GM21526 (cell line): Measurements from ENCODE around the gene RPL36.
A peak's percentile ranks its signal among the peaks of the same experiment; 100 is the strongest.

Experiments
- ATAC-seq: cut with Tn5 transposase; IDR thresholded peaks from one replicate; pipeline ENCODE4 v1.9.1; 2021; ENCODE audit warnings: moderate library complexity; ENCODE audit not compliant: unreplicated experiment, low FRiP score

RPL36 gene

DNA sequence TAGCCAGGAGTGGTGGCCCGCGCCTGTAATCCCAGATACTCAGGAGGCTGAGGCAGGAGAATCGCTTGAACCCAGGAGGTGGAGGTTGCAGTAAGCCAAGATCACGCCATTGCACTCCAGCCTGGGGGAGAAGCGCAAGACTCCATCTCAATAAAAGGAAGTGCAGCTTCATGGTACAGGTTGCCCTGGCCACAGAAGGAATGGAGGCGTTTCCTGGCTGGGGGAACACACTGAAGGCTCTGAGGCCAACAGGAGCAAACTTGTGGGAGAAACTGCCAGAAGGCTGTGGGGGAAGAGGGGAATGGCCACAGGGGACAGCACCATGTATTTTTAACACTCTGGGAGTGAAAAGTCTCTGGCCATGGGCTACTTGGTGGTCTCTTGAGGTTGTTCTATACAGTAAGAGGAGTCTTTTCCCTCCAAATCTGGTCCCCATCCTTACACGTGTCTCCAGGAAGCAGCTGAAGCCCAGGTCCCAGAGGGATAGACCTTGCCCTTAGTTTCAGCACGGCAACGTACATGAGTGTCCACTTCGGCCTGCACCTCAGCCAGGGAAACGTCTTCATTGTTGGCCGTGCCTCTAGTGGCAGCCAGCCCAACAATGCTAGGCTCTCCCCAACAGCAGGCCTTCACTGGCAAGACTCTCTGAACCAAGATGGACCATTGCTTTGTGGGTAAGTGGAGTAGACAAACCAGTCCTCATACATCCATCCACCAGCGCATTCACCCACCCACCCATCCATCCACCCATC lies 17.2 kb upstream of the RPL36 start:
- no peak for ATAC-seq

DNA sequence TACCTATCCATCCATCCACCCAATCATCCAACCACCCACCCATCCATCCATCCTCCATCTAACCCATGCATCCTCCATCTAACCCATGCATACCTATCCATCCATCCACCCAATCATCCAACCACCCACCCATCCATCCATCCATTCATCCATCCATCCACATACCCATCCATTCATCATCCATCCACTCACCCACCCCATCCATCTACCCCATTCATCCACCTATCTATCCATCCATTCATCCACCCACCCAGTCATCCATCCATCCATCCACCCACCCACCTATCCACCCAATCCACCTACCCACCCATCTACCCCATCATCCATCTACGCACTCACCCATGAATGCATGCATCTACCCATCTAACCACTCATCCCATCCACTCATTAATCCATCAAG lies 16.3 kb upstream of the RPL36 start:
- no peak for ATAC-seq

DNA sequence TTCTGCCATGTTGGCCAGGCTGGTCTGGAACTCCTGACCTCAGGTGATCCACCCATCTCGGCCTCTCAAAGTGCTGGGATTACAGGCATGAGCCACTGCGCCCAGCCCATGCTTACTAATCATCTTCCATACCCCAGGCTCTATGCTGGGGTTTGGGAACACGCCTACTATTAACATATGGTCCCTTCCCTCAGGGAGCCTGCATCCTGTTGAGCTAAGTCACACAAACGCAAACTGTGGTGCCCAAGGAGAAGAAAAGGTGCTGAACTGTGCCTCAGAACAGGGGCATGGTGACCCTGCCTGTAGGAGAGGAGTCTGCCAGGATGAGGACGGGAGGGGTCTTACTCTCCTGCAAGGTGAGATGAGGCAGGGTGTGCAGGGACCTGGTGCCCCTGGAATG lies 15.4 kb upstream of the RPL36 start:
- no peak for ATAC-seq

DNA sequence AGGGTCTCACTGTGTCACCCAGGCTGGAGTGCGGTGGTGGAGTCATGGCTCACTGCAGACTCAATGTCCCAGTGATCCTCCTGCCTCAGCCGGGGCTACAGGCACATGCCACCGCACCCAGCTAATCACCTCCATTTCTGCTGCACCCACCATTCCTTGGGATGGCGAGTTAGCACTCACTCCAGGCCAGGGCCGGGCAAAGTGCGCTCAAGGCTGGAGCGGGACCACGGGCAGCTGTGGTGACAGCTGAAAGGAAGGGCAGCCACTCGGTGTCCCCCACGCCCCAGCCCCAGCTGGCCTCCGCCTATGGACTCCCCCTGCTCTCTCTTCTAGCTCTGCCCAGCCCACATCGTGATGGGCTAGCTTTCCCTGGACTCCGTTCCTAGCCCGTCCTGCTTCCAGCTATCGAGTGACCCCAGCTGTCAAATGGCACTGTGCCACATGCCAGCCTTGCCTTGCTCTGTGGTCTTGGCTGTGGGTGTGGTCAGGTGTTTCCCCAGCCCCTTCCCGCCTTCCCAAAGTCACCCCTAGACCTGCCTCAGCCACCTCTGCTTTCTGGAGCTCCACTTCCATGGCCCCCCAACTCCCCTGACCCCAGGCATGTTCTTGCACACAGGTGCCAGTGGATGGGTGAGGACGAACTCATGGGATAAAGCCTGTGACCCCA lies 13.9 kb upstream of the RPL36 start:
- ATAC-seq, result no peak

DNA sequence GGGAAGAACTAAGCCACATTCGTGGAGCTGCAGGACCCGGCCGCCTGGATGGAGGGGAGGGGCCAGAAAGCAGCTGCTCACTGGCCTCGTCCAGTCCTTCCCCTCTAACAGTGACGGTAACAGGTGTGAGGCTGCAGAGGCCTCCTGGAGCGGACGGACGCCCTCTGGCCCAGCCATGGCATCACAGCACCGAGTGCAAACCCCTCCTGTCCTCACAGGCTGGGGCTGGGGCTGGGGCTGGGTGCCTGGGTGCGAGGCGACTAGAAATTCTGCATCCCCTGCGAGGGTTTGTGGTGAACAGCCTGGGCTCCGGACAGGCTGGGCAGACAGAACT lies 13.4 kb upstream of the RPL36 start:
- ATAC-seq, result no peak

DNA sequence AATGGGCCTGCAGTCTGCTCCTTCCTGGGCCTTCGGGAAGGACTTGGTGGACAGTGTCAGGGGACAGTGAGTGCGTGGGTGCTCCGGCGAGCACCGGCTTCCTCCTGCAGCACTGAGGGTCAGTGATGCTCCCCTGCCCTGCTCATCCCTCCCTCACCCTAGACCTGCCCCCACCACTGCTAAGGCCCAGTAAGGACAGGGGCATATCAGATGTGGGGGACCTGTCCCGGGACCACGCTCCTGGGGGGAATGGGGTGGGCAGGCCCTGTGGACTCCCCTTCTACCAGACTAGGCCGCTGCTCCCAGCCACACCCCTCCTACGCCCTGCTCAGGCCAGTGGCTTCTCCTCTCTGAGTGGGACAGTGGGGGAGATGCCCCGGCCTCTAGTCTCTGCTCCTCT lies 13.0 kb upstream of the RPL36 start:
- ATAC-seq, result no peak

DNA sequence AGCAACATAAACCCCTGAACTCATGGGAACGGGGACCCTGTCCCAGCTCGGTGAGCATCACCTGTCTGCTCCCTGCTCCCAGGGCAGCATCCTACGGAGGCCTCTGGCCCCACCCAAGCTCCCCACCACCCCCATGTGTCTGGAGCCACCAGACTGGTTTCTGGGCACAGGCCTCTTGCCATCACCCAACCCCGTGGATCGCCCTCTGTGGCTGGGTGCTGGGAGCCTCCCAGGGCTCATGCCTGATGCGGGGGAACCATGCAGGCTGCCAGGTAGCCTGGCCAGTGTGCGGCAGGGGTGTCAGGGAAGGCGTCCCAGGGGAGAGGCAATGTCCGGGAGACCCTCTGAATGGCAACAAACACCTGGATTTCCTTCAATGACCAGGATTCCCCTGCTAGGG lies 12.5 kb upstream of the RPL36 start:
- no peak for ATAC-seq

DNA sequence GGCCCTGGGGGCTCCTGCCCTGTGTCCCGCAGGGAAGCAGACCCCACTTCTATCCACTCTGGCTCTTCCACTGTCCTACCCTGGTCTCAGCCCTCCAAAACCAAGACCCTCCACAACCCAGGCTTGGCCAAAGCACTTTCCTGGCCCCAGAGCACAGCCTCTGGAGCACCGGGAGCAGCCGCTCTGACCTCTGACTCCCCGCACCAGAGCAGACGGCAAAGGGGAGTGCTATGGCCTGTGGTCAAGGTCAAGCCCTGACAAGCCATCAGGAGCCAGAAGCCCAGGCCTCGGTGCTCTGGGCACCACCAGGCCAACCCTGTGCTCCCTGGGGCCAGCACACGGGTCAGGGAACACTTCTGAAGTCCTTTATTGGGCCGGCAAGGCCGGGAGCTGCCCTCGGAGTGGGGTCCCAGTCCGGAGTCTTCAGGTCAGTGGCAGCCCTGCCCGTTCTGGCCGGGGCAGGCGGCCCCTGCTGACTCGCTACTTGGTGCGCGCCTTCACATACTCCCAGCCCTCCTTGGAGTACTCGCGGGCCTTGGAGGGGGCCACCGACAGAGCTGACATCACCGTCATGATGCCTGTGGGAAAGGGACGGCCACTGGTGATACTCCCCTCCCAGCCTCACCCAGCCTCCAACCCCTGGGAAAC lies 11.9 kb upstream of the RPL36 start:
- no peak for ATAC-seq

DNA sequence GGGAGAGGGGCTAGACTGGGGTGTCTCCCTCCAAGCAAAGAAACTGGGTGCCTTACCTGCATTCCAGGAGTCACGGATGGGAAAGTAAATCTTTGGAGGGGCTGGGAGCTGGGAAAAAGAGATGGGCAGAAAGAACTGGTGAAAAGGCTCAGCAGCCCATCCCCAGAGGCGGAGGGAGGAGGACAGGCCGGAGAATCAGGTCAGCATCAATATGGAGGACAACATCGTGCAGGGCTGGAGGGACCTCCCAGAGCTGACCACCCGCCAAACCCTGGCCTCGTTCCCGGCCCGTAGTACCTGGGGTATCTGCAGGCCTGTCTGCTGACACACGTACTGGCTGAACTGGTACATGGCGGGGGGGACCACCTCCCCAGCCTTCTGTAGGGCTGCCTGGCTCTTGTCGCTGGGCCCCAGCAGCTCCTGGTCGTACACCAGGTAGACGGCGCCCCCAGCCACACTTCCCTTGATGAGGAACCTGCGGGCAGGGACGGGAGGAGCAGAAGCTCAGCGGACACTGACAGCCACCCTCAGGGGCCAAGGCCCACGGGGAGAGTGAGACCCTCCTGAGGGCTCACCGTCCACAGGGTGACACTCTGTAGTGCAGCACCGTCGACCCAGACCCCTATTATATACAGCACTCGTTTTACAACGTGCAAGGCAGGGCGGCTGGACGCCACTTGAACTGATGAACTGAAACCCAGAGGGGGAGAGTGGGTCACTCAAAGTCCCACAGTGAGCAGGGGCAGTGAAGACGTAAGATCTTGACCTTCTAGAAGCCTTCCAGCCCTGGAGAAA lies 10.6 kb upstream of the RPL36 start:
- ATAC-seq, result no peak

DNA sequence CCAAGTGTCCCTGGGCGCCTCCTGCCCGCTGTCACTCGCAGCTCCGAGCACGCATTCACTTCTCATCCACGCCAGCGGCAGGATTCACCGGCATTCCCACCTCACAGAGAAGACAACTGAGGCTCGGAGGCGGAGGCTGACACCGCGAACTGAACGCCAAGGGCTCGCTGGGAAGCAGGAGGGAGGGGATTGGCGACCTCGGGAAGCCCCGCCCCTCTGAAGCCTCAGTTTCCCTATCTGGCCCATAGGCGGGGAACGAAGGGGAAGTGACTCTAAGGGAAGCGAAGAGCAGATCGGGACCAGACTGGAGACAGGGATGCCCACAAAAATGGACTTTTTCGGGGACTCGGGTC lies 10.0 kb upstream of the RPL36 start:
- no peak for ATAC-seq

DNA sequence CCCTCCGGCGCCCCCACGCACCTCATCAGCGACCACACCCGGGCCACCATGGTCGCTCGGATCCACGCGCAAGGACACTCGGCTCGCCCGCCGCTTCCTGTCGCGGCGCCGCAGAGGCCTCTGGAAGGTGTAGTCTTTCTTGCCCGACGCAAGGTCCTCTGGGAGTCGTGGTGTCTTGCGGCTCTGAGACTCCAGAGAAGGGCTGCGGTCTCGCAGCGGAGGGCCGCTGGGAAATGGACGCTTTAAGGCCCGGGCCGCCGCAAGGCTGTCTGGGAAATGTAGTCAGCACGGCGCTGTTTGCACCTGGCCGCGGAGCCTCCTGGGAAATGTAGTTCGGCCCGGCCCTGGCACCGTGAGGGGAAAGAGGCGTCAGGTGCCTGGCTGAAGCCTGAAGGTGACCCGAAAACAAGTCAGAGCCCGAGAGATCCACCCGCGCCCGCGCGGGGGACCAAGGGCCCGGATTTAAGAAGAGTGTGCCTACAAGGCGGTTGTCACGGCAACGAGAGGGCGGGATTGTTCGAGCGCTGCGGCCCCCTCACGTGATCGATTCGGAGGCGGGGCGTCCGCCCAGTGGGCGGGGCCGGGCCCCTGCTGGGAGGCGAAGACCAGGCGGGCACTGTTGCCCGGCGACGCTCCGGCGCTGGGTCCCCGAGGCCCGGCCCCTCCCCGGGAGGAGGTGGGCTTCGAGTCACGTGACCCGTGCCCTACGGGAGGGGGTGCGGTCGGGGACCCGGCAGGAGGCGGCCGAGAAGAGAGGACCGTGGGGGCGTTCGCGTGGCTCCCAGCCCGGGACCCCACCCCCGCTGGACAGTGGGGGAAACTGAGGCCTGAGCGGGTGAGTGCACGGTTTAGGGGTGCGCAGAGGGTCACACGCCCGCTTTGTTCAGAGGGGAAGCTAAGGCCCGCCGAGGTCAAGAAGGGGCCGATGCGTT lies 9.4 kb upstream of the RPL36 start, which contains the start of the genes HSD11B1L and MICOS13:
TSS of gene HSD11B1L (plus strand) at position 591 of the 932 bp plus-strand sequence. CDS start 3,806 bp downstream, outside the sequence.
TSS of gene MICOS13 (minus strand) at position 80 of the 932 bp plus-strand sequence. CDS start at position 50, 30 bp downstream.
- ATAC-seq, result peak; percentile 68

DNA sequence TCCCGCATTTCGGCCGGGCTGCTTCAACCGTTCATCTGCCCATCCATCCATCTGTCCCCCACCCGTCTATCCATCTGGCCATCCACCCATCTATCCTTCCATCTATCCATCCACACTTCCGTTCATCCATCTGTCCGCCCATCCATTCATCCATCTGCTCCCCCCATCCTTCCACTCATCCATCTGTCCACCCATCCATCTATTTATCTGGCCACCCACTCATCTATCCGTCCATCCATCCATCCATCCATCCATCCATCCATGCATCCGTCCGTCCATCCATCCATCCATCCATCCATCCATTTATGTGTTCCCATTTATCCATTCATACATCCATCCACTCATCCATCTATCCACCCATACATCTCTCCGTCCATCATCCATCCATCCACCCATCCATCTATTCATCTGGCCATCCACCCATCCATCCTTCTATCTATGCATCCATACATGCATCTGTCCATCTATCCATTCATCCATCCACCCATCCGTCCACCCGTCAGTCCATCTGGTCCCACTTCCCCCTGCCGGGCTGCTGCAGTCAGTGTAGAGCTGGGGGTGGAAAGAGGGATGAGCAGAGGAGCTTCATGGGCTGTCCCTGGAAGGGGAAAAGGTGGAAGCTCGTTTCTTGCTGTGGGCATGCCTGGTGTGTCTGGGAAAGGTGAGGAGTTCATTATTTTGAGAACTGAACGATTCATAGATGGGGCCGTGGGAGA lies 8.5 kb upstream of the RPL36 start:
- ATAC-seq, result no peak

DNA sequence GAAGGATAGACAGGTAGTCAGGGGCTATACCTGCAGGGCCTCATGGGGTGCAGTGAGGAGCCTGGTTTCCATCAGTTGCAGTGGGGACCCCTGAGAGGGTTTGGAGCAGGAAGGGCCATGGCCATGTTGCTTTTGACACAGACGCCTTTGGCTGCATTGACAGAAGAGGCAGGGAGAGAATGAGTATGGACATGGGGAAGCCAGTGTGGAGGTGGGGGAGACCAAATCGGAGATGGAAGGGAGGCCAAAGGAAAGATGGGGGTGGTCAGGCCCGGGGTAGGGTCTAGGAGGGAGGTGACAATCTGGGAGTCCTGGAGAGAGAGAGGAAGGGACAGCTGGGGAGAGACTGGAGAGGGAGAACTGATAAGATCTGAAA lies 8.0 kb upstream of the RPL36 start:
- ATAC-seq, result no peak

DNA sequence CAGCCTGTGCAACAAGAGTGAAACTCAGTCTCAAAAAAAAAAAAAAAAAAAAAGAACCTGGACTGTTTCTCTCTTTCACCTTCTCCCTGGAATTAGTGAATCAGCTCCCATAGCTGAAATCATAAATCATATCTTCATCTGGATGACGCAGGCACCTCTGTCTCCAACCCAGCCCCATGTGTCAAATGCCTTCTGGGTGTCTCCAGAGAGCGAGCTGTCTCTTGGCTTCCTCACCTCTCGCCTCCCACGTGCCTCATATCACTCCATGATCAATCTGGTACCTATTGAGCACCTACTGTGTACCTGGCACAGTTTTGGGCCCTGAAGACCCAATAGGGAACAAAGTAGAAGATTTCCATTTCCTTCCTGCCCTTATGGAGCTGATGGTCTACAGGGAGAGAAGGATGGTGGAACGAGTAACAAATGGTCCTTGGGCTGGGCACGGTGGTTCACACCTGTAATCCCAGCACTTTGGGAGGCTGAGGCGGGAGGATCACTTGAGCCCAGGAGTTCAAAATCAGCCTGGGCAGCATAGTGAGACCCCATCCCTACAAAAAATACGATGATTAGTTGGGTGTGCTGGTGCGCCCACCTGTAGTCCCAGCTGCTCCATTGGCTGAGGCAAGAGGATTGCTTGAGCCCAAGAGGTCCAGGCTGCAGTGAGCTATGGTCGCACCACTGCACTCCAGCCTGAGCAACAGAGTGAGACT lies 6.8 kb upstream of the RPL36 start:
- ATAC-seq, result no peak

DNA sequence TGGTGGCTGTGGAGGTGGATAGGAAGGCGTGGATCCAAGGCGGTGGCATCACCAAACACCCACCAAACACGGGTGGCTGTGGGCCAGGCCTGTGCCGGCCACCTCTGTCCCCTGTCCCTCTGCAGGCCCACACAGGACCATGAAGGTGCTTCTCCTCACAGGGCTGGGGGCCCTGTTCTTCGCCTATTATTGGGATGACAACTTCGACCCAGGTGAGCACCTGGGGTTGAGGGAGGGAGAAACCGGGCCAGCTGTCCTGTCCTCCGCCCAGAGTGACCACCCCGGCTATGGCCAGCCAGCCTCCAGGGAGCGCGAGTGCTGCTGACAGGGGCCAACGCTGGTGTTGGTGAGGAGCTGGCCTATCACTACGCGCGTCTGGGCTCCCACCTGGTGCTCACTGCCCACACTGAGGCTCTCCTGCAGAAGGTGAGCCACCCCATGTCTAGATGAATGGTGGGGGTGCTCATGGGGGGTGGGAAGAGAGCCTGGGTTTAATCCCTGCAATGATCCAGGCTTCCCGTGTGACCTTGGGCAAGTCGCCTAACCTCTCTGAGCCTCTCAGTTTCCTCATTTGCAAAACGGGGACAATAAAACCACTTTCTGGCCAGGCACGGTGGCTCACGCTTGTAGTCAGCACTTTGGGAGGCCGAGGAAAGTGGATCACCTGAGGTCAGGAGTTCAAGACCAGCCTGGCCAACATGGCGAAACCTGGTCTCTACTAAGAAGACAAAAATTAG lies 5.2 kb upstream of the RPL36 start:
- no peak for ATAC-seq

DNA sequence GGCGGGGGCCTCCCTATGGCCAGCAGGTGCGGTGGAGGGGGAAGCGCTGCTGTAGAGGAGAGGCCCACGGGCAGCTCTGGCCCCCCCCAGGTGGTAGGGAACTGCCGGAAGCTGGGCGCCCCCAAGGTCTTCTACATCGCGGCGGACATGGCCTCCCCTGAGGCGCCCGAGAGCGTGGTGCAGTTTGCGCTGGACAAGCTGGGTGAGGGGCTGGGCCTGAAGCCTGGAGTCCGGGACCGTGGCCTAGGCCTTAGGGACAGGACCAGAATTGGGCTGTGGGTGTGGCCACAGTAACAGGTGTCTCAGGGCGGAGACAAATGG lies 3.8 kb upstream of the RPL36 start:
- peak; percentile 23 for ATAC-seq

DNA sequence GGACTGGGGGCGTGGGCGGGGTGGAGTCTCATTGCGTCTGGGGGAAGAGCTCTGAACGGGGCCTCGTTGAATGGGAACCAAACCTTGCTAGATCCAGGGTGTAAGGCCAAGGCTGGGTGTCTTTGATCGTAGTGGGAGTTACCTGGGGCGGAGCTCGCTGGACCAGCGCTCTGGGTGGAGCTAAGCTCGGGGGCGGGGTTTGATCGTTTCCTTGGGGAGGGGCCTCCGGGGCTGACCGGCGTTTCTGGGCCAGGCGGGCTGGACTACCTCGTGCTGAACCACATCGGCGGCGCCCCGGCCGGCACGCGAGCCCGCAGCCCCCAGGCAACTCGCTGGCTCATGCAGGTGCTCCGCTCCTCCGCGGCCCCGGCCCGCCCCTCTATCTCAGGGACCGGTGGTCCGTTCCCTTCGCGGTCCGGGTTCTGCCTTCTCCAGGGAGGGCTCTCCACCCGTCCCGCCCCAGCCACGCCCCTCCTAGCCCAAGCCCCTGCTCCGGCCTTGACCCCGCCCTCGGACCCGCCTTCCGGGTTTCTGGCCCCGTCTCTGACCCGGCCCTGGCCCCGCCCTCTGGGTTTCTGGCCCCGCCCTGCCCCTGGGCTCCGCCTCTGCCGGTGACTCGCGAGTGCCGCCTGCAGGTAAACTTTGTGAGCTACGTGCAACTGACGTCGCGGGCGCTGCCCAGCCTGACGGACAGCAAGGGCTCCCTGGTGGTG lies 3.3 kb upstream of the RPL36 start:
- ATAC-seq, result peak; percentile 34
